ENCODE measurements around the gene LPCAT1.
"Not testable (repeated sequence)": the region's sequence is repeated elsewhere in the genome, so short reads cannot be mapped to it uniquely, and the experiment has no call there.

LPCAT1 gene

DNA sequence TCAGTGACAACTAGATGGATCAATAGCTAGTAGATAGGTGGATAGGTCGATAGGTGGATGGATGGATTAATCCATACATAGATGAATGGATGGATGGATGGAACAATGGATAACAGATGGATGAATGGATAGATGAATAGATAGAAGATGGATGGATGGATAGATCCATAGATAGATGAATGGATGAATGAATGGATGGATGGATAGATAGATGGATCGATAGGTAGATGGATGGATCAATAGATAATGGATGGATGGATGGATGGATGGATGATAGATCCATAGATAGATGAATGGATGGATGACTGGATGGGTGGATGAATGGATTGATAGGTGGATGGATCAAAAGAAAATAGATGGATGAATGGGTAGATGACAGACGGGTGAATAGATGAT lies 83.7 kb downstream of the LPCAT1 start:
- DNase-seq, result no peak

DNA sequence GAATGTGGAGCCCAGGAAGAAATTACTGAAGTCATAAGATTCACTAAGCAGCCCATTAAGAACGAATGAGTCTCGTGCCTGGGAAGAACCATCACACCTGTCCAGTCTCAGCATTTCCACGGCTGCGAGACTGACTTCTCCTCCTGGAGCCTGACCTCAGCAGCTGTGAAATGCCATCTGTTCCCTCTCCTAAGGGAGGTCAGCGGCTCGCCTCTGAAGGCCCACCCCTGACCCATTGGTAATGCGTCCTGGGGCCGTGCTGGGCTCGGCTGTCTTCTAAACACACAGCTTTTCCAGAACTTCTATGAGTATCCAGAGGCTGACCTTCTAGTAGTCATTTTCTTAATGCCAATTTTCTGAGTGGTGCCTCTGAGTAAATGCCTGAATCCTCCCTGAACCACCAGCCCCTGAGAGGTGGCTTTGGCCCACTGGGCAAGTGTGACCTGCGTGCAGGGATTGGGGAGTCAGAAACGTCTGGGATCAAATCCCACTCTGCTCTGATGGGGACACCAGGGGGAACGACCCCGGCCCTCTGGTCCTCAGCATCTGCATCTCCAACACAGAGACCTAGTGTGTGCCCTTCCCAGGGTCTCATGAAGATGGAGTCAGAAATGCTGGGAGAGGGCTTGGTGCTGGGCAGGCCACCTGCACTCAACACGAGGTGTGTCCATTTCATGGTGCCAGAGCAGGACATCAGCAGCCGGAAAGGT lies 84.2 kb downstream of the LPCAT1 start:
- no peak for DNase-seq

DNA sequence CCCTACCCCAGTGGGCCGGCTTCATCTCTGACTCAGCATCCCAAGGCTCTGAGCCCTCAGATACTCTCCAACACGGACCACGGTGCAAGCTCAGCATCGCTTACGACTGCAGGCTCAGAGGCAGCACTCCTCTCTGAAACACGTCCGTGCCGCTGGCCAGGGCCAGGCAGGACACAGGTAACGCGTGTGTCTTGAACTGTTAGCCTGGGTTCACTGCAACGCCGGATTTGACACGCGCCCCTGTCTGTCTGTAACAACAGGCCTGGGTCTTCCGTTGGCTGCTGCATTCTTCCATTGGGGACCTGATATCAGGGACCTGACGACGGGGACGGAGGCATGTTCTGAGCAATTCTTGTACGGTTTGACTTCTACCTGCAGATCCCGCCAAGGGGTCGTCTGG lies 84.9 kb downstream of the LPCAT1 start:
- no peak for DNase-seq

DNA sequence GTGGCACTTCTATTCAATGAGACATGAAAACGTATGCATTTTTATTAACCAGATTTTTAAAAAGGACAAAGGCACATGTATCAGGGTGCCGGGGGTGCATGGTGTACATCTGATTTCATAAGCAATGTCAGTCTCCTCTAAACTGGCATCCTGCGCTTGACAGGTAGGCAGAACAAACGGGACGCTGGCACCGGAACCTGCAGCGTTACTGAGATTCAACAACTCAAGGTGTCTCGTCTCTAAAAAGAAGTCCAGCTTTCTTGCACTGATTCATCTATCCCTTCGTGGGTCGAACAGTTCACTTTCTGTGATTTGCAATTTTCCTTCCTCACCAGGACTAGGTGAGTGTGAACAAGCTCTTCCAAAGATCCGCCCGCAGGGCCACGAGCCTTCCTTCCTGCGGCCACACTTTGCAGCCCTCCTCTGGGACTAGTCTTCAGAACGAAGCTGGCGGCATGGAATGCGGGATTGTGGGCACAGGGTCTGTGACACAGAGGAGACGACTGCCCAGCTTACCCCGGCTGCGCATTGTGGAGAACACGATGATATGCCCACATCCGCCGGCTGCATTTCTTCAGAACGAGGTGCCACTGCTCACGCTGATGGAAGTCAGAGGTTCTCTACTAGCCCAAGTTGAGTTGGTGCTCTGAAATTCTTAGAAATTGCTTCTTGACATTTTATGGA lies 85.7 kb downstream of the LPCAT1 start:
- DNase-seq, result no peak

DNA sequence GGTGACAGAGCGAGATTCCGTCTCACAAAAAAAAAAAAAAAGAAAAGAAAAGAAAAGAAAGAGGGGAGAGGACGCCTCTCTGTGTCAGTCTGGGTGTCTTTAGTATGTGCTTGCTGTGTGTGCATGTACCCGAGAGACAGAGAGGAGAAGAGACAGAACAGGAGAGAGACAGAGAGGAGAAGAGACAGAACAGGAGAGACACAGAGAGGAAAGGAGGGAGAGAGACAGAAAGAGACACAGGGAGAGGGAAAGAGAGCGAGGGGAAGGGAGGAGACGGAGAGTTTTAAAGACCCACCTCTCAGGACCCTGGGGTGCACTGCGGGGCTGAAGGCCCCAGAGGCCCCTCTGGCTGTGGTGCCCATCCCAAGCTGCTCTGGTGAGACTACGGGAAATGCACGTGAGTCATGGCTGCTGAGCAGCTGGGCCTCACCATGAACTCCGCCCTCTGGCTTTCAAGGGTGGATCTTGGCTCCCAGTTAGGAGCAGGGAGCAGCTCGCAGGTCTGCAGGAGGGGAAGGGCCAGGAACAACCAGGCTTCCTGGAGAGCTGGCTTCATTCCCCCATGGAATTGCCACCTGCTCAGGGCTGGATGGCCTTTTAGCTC lies 86.4 kb downstream of the LPCAT1 start:
- no peak for DNase-seq

DNA sequence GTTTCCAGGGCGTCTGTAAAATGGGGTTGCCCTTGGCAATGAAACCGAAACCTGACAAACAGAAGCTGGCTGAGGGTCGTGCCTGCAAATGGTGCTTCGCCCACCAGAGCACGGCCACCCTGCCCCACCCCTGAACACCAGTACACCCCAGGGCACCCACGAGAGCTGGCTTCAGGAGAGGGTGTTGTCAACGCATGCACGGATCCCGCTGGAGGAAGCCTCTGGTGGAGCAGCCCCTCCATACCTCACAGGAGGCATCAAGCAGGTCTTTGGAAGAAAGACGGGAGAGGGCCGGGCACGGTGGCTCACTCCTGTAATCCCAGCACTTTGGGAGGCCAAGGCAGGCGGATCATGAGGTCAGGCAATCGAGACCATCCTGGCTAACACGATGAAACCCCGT lies 87.1 kb downstream of the LPCAT1 start:
- DNase-seq, result no peak

DNA sequence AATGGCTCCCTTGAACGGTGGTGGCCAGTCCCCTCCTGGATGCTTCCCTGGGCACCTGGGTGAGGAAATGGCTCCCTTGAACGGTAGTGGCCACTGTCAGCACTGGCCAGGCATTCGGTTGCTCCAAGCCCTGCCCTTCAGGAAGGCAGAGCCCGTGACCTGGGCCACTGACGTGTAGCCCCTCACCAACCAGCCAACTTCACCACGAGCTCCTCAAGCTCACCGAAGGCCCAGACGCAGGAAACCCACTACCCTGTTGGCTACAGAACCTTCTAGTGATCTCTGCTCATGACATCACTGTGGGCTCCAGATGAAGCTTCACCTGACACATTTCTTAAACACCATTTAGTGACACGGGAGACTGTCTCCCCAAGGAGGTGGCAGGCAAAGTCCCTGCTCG lies 87.7 kb downstream of the LPCAT1 start:
- no peak for DNase-seq

DNA sequence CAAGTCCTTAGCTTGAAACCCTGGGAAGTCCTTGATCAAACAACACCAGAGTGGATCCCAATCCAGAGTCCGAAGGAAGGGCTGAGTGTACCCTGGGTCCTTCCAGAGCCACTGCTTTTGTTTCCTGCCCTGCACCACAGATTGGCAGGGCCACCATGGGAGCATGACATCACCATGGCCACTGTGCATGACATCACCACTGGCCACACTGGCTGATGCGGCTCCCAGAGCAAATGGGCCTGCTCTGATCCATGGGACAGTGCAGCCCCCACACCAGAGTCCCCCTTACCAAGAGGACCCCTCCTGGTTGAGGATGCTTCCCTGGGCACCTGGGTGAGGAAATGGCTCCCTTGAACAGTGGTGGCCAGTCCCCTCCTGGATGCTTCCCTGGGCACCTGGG lies 88.4 kb downstream of the LPCAT1 start:
- DNase-seq, result no peak

DNA sequence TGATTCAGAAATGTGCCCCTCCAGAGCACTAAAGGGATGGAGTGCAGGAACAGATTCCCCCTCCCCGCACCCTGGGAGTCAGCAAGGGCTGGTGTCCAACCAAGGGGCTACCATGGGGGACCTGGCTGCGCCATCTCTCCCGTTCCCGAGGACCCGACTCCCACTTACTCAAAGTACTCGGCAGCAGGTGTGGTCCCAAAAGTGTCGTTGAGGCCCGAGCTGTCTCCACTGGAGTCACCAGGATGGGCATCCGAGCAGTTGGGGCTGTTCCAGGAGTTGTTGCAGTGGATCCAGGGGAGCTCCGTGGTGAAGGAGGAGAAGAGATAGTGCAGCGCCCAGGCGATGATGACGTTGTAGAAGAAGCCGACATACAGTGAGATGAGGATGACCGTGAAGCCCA lies 91.5 kb downstream of the LPCAT1 start:
- no peak for DNase-seq

DNA sequence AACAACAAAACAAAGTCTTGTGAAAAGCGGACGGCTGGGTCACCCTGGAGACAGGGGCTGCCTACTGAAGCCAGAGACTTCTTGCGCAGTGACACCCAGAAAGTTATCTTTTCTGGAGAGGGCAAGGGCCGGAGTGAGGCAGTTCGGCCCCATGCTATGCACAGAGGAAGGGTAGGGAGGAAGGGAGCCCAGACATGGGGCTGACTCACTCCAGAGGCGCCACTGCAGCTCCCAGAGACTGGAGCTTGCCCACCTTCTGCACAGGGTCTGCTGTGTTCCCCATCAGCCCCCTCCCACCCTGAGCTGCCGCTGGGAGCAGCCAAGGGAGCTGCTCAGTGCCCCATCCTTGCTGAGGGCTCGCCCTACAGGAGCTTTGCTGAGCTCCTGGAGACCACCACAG lies 91.9 kb downstream of the LPCAT1 start:
- no peak for DNase-seq

DNA sequence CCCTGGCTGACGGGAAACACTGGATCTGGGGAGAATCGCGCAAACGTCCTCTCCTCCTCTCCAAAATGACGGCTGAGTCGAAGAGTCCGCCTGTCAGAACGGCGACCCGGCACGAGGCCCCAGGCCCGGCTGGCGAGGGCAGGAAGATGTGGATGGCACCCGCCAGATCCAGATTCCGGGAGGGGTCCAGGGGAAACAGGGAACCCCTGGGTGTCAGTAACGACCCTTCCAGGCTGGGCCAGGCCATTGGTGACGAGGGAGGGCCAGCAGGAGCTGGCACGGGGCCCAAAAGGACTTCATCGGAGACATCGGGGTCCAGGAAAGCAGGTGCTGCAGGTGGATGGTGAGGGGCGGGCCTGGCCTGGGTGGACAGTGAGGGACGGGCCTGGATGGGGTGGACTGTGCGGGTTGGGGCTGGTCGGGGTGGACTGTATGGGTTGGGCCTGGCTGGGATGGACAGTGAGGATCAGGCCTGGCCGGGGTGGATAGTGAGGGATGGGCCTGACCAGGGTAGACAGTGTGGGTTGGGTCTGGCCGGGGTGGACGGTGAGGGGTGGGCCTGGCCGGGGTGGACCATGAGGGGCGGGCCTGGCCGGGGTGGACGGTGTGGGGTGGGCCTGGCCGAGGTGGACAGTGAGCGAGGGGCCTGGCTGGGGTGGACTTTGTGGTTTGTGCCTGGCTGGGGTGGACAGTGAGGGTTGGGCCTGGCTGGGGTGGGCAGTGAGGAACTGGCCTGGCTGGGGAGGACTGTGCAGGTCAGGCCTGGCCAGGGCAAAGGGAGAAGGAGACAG lies 92.5 kb downstream of the LPCAT1 start:
- no peak for DNase-seq

DNA sequence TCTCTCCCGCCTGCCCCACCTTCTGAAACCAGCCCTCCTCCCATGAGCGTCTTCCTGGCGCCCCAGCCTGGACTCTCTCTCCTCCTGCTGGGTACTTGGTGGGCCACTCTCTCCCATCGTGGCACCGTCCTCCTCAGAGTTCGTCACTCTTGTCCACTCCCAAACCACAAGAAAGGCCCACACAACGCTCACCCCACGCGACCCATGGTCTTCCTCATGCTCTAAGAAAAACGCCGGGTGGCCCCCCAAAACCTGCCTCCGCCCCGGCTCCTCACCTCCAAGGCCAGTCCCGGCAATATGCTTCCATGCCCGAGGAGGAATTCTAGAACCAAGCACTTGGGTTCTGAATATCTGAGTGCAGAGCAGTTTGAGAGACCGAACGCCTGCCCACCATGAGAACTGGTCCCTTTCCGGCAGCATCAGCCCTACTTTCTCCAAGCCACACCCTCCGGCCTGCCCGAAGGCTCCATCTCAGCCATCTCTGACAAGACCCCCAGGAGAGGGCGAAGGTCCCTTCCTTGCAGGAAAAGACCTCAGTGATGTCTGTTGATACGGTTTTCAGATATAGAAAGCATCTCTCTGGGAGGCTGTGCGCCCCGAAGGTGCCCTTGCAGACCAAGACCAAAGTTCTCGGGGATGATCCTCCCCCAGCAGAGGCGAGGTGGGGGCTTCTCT lies 93.5 kb downstream of the LPCAT1 start:
- DNase-seq, result no peak

DNA sequence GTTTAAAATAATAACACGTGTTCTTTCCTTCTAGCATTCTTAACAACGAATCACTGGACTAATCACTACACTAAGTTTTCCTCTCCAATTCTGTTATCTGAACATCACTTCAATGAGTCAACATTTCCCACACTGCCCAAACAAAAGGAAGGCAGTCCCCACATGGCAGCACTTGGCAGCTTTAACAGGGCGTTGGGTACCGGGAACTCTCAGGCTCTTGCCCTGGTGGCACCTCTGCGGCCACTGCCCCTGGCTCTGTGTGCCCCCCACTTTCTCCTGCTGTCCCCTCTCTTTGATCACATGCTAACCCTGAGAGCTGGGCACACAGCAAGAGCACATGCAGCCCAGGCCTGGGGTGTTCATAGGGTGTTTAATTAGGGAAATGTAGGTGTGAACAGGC lies 94.3 kb downstream of the LPCAT1 start:
- no peak for DNase-seq

DNA sequence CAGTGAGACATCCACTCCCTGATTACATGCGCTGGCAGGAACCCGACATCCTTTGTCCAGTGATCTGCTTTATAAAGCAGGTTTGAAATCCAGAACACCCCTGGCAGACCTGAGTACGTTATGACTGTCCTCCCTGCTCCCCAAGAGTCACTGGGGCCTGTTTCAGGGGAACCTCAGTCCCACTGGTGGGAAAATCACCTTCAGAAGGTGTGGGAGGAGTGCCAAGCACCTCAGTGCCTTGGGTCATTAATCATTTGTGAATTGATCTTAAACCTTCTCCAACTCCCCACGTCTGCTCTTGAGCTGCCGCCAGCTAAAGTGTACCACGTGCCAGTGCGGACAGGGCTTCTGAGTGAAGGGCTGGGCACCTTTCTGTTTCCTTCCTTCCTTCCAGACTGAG lies 94.7 kb downstream of the LPCAT1 start:
- no peak for DNase-seq

DNA sequence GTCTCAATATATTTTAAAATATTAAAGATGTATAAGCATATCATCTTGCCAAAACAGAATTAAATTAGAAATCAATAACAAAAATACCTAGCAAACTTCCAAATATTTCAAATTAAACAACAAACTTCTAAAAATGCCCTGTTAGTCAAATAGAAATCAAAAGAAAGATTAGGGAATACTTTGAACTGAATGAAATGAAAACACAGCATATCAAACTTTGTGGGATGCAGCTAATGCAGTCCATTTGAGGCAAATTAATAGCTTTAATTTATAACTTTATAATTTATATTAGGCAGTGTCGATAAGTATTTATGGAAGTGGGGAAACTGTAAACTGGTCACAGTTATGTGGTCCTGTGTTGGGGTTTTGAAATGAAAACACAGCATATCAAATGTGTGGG lies 95.7 kb downstream of the LPCAT1 start:
- DNase-seq, result no peak

DNA sequence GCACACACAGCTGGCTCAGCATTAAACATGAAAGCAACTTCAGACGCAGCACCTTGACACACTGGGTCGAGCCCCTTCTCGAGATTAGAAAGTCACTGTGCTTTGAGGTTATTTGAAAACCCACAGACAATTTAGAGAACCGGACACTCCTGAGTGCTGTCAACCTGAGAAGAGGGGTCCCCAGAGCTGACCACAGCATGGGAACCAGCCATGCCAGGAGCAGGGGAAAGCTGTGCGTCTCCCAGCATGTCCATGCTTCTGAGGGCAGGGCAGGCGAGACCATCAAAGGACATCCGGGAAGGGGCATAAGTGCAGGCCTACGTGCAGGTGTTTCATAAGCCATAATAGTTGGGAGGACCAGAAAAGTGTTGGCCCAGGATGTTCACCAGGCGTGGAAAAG lies 99.0 kb downstream of the LPCAT1 start:
- no peak for DNase-seq

DNA sequence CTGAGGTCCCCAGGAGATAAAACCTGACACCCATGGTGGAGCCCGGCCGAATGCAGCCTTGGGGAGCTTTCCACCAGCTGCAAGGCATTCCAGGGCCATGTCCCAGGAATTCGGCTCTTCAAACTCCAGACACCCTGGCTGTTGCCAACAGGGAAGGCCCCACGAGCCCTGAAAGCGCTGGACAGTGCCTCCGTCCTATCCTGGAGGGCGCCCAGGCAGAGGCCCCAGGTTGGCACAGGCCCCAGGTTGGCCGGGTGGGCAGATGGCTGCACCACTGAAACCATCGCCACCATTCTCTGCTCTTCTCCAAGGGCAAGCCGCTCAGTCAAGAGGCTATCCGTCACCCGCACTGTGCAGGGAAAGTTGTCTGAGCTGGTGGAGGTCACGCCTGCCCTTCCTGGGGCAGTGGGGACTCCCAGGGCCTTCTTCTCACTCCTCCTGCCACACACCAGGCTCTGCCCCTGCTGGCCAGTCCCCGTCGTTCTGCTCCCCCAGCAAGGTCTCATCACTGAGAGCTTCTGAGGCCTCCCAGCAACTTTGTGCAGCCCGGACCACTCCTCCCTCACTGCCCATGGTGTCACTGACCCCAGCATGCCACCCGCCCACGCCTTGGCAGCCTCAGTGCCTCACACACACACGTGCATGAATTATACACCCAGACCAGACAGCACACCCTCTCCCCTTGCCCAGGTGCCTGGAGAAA lies 99.7 kb downstream of the LPCAT1 start:
- no peak for DNase-seq

DNA sequence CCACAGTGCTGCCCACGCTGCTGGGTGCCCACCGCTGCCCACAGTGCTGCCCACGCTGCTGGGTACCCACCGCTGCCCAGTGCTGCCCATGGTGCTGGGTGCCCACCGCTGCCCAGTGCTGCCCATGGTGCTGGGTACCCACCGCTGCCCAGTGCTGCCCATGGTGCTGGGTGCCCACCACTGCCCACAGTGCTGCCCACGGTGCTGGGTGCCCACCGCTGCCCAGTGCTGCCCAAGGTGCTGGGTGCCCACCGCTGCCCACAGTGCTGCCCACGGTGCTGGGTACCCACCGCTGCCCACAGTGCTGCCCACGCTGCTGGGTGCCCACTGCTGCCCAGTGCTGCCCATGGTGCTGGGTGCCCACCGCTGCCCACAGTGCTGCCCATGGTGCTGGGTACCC lies 101.2 kb downstream of the LPCAT1 start:
- DNase-seq, result not testable (repeated sequence)

DNA sequence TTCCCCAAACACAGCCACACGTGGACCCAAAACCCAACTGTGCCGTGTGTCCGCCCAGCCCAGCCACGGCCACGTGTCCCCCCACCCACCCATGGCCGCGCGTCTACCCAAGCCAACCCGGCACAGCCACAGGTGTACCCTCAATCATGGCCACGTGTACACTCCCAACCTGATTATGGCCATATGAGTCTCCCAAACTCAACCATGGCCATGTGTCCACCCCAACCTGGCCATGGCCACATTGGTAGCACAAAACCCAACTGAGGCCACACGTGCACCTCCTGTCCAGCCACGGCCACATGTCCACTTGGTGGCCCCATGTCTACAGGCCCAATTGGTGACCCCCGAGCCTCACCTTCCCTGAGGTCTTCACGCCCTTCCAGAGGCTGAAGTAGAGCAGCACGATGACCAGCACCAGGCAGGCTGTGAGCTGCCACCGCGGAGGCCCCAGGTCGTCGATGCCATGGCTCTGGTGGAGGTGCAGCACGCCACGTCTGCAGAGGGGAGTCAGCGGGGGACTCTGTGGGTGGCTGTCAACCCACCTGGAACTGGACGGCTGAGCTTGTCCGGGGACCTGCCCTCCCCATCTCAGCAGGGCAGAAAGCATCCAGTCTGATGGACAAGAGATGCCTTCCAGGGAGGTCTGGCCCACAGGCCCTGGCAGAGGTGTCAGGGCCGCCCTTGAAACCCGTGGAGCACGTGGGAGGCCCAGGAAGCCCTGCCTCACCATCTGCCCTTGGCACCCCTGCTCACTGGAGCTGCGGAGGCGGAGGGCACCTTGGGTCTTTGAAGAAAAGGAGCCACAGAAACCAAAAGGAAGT lies 102.0 kb downstream of the LPCAT1 start:
- no peak for DNase-seq

DNA sequence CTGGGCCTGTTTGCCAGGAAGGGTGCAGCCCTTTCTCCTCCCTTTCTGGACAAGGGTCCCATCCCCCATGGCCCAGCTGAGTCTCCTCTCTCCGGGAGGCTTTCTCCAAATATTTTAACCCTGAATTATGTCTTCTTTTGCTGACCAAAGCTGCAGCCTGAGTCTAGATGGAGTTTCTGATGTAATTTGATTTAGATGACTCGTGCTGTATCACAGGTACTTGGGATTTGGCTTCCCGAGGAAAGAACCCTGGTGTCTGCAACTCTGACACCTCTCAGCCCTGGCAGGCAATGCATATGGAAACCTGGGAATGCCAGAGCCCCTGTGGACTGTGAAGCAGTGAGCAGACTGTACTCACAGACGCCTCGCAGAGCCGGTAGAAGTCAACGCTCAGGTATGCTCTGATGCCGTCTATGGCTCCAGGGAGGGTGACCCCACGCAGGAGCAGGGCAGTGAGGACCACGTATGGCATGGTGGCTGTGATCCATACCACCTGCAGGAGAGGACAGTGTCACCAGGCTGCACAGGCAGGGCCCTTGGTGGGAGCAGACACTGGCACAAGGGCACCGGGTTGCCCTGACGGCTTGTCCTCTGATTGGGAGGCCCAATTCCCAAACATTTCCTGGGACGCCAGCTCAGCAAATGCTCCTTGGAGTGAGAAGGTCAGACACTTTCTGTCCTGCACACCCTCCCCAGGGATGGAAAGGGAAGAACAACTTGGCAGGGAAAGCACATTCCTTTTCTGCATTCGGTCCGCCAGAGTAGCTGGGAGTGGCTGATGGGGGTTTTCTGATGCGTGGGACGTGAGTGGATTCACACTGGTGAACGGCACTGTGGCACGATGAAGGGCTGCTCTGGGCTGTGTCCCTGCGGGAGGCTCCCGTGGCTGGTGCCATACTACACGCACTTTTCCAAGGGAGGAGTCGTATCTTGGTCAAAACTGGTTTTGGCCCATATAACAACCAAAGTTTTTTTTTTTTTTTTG lies 103.3 kb downstream of the LPCAT1 start:
- DNase-seq, result no peak
